GM19240 (cell line): Measurements from ENCODE around the gene GYS2.
"Not testable (repeated sequence)": the region's sequence is repeated elsewhere in the genome, so short reads cannot be mapped to it uniquely, and the experiment has no call there.

ENCODE experiments used
- DNase-seq: peaks from one replicate; pipeline ENCODE4 v3.0.0; 2011; ENCODE audit warnings: low spot score; ENCODE audit not compliant: insufficient read length

The GYS2 gene

DNA sequence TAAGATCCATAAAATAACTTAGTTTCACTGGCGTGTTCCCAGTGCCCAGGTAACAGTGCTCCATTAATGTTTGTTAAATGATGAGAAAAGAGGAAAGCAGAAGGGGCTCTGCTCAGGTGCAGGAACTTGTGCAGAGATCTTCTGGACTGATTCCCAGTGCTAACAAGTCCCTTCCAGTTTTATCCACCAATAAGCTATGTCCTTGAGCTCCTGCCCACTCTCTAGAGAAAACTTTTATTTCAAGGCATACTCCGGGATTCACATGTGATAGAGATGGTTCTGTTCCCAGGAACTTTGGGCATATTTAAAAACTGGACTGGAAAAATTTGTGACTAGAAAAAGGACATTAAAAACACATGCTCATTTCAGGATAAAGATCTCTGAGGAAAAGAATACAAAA, 1.9 kb downstream of the GYS2 start:
- no peak for DNase-seq

DNA sequence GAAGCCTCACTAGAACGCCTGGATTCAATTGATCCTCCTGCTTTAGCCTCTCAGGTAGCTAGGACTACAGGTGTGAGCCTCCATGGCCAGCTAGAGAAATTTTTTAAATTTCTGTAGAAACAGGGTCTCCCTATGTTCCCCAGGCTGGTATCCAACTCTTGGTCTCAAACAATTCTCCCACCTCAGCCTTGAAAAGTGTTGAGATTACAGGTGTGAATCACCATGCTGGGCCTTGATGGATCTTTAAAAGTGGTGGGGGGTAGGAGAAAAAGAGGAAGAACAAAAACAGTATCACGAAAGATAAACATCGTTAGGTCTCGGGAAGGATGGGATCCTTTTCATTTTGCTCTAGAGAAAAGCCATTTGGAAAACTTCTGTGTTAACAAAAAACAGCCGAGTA, 4.5 kb downstream of the GYS2 start:
- DNase-seq: no peak

DNA sequence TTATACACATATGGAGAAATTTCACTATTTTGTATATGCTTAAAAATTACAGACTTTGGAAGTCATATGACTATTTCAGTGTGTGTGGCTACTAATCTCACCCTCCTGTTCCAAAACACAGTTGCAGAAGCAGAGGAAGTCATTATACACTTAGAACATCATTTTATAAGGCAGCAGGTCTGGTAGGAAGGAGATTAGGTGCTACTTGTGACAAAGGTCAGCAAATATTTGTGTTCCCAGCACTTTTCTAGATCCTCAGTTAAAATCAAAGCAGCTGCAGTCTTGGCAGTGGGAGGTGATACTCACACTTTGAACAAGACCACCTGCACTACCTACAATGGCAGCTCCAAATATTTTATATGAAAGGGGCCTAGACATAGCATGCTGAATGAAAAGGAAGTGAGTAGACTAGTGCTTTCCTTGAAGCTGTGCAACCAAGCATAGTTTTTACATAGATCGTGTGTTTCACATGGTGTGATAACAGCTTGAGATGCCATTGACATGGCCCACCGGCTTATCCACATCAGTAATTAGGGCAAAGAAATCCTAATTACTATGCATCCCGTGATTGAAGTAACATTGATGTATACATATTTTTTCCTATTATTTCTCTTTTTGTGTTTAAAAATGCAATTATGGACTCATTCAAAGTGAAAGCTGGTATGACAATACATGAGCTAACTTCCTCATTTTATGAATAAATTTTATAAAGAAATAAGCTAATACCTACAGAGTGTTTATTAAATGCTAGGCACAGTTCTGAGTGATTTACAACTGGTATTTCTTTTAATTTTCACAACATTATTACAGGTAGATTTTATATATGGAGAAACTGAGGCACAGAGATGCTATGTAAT, 5.3 kb downstream of the GYS2 start:
- no peak for DNase-seq

DNA sequence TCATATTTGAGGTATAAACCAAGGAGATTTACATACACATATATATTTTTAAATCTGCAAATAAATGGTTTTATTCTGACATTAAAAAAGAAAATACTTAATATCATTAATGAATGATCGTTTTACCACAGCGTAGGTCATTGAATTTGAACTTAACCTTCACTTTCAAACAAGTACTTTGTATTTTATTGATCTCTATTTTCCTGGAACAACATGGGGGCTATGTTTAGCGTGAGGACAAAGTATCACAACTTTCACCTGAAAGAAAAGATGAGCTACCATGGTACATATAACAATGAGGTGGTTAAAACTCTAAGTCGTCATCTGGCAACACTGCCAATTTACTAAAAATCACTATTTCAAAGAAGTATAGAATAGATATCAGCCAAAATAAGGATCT, 6.0 kb downstream of the GYS2 start:
- no peak for DNase-seq

DNA sequence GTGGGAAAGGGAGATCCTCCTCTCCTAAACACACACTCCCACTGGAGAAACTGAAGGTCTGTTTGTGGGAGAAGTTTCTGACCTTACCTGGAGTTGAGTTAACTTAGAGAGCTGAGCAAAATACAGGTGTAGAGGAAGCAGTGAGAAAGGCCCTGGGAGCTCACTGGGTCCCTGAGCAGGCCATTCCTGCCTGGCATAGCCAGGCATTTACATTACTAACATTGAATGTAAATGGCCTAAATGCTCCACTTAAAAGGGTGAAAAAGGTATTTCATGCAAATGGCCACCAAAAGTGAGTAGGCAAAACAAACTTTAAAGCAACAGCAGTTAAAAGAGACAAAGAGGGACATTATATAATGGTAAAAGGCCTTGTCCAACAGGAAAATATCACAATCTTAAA, 9.3 kb downstream of the GYS2 start:
- DNase-seq: not testable (repeated sequence)

DNA sequence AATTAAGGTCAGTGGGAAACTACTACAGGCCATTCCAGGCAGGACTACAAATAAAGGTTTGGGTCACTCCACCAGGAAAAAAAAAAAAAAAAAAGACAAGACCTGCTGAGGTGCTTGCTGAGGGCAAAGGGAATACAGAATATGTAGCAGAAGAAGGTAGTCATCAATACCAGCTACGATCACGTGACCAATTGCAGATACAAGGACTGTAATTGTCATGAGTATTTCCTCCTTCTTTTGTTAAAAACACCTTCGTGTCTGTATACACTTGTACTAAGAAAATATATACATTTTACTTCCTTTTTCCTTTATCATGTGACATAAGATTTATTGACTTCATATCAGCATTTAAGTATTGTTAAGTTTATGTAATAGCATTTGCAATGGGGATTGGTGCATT, 19.2 kb downstream of the GYS2 start:
- DNase-seq: no peak

DNA sequence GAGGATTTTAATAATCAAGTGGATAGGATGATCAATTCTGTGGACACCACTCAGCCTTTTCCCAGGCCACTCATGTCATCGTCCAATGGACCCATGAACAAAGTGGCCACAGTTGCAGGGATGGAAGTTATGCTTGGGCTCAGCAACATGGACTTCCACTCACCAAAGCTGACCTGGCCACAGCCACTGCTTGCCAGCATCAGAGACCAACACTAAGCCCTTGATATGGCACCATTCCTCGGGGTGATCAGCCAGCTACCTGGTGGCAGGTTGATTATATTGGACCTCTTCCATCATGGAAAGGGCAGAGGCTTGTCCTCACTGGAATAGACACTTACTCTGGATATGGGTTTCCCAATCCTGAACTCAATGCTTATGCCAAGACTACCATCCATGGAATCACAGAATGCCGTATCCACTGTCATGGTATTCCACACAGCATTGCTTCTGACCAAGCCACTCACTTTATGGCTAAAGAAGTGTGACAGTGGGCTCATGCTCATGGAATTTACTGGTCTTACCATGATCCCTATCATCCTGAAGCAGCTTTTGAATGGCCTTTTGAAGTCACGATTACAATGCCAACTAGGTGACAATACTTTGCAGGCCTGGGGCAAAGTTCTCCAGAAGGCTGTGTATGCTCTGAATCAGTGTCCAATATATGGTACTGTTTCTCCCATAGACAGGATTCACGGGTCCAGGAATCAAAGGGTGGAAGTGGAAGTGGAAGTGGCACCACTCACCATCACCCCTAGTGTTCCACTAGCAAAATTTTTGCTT, 20.1 kb downstream of the GYS2 start:
- not testable (repeated sequence) for DNase-seq

DNA sequence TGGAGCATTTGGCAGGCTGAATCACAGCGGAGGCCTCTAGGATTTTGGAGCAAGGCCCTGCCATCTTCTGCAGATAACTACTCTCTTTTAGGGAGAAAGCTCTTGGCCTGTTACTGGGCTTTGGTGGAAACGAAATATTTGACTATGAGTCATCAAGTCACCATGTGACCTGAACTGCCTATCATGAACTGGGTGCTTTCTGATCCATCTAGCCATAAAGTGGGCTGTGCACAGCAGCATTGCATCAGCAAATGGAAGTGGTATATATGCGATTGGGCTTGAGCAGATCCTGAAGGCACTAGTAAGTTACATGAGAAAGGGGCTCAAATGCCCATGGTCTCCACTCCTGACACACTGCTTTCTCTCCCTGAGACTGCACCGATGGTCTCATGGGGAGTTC, 21.1 kb downstream of the GYS2 start:
- DNase-seq: no peak

DNA sequence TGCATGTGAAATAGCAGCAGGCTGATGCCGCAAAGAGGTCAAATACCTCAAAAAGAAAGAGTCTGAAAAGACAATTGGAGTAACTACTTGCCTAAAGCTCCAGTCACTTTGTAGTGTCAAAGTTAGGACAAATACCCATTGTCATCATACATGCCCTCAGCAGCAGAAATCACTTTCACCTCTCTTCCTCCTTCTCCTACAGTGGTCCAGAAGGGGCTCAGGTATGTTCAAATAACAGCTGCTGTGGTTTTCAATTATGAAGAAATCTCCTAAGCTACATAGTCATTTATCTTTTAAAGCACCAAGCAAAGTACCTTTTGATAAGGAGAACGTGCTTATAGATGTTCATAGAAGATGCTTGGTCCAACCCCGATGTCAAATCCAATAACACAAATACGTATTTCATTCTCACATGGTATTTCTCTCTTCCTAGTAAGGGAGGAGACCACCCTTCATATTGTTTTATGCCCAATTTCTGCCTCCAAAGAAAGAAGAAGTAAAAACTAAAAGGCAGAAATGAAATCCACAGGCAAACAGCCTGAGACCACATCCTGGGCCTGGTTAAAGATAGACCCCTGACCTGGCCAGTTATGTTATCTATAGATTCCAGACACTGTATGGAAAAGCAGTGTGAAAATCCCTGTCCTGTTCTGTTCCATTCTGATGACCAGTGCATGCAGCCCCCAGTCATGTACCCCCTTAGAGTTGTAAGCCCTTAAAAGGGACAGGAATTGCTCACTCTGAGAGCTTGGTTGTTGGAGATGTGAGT, 23.7 kb downstream of the GYS2 start:
- DNase-seq: no peak

DNA sequence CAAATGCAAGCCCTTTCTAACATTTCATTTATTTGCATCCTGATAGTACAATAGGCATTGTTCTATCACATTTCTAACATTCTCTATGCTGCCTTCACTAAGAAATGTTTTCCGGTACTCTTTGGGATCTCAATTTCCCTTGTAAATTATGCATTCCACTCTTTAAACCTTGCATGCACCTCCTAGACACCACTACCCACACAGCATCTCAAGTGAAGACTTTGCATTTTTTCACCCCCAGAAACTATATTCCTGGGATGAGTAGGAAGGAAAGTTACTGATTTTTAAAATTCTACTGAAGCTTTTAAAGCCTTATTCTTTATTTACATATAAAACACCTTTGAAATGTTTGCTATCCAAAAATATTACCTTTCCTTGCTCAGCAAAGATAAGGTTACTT, 27.1 kb downstream of the GYS2 start:
- DNase-seq: no peak

DNA sequence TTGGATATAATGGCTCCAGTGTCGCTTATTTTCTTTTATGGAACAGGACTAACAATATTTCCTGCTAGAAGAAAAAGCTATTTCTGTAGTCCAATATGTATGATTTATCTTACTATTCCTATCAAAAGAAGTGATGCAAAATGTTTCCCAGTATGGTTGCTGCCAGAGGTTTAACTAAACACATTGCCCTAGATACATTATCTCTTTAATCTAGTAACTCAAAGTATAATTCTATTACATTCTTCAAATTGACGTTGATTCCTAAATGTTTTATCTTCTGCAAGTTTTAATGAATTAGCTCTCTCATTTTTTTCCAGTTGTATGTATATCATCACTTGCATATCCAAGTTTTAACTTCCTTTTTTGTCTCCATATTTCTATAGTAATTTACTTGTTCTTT, 28.2 kb downstream of the GYS2 start:
- no peak for DNase-seq

DNA sequence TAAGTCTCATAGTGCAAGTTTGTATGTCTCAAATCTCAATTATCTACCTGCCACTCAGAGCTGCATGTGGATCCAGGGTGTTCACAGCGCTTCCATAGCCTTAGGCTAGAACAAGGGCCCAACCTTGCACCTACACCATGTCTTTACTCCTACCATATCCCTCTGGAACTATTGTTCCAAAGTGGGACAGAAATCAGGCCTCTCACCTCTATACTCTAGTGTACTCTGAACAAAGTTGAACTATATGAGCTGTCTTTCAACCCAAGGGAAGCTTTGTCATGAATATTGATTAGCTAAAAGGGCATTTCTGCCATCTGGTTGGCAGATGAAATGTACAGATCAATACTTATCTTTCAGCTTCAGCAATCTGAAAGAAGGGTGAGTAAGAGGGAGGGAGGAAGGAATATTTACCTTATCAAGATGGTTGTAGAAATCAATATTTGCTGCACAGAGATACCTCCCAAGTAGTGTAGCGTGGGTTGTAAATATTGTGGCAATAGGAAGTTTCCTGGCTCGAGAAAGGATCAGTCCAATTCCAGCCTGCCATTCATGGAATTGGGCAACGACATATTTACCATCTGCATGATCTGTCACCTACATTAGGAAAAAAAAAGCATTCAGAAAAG, 30.8 kb downstream of the GYS2 start:
- no peak for DNase-seq

DNA sequence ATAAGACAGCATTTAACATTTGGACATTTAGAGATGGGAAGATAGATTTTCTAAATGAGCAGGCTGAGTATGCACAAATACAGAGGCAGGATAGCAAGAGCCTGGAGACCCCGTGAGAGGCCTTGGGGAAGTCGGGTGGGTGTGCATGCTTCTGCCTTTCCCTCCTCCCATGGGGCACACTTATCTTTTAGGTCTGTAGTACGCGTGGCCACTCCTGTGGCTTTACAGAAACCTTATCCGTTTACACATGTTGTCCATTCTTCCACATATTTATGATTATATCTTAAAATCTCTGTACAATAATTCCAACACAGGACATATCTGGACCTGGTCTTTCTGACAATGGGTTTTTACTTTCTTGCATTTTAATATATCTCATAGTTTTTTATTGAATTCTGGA, 33.6 kb downstream of the GYS2 start:
- DNase-seq: no peak

DNA sequence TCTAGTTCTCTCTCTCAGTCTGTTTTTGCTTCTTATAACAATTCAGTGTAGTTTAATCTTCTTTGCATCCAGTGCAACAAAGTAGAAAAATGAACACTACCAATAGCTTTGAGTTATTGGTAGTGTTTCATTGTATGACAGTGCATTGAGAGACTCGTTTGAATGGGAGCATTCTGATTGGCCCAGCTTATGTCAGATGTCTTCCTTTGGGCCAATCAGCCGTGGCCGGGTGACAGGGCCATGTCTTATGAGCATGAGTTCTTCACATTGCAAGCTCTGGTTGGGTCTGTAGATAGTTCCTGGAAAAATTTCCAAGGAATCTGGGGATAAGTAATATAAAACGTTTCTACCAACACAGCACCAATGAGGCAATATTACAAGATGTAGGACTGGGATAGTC, 36.5 kb downstream of the GYS2 start:
- DNase-seq: no peak

DNA sequence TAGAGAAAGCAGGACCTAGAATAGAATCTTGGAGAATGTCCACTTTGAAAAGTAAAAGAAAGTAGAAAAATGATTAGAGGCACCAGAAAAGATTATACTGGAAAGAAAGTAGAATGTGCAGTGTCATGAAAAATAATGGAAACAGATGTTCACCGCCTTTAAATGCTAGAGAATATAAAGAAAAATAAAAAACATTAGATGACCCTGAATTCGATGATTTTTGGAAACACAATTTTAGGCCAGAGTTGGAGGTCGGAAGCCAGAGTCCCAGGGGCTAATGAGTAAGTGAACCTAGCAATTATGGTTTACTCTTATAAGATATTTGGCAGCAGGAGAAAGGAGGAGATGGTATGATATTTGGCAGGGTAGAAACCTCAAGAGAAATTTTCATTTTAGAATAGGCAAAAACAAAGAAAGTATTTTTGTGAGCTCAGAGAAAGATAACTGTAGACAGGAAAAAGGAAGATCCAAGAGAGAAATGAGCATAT, 37.7 kb downstream of the GYS2 start:
- DNase-seq: no peak

DNA sequence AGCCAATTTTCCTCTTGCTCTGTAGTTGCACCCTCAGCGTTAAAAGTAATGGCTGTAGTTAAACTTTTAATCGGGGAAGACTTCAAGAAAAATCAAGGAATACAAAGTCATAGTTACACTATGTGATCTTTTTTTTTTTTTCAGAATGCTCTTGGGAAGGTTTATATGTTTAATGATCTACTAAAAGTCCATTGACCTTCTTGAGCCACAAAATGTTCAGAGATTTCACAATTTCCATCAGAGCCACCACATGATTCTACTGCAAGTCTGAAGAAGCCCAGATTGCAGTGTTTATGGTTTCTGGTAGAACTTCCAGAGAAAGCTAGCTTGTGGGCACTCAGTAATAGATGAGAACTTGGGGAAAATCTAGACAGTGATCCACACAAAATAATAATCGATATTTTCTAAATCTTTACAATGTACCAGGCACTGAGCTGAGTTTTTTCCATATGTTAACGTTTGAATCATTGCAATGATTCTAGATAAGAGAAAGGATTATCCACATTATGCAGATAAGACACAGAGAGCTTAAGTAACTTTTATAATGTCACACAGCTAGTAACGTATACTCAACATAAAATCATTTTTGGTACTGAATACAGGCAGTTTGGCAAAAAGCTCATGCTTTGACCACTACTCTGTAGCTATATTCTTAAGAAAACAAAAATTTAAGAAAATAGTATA, 38.3 kb downstream of the GYS2 start:
- no peak for DNase-seq

DNA sequence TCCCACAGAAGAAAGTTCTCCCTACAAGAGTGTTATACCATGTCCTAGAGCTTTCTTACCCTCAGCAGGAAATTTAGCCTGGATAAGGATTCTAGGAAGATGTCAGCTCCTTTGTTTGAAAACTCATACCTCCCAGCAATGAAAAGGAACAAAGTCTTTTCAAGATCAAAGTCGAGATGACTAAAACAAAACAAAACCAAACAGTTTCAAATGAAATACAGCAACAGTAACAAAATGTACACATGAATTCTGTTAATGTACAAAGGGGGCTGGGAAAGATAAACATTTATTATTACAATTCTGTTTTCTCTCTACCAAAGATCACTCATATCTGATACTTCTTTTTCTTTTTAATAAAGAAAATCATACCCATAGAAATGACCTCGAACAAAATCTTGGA, 41.8 kb downstream of the GYS2 start:
- no peak for DNase-seq

DNA sequence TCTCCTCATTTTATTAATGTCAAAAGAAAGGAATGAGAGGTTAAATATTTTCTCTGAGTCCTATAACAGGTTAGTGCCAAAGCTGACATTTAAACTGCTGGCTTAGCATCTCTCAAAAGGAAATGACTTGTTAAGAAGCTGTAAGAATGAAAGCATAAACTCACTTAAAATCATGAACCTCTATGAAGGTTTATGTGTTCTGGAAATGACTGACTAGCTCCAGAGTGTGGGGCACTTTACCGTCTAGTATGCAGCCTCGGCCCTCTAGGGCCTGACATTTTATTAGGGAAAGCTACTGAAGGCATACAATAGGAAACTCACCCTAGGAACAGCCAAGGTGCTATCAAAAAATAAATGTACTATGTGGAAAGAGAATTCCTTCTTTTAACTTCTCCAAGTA, 43.5 kb downstream of the GYS2 start:
- DNase-seq: no peak

DNA sequence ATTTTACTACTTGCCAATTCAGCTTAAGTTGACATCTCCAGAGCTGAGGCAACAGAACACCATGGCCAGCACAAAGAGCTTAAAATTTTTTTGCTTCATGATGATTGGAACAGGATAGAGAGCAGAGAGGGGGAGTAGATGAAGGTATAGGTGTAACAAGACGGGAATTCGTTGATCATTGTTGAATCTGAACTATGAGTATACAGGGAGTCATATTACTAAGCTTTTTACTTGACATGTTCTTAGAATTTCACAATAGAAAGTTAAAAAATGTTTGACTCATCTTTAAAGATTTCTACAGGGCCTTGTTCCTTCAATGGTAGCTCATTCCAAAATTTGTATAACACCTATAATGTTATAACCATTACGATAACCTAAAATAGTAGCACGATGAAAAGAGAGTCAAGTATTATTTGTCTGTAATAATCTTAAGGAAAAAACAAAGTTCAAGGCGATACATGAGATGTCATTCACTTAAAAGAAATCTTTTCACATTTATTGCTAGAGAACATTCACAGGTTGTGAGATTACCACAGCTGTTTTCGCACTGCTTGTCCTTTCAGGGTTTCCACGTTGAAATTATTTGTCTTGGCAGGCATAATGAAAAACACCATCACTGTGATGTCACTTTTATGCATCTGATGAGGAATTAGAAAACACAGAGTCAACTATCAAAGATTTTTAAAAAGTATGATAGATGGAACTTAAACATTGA, 44.6 kb downstream of the GYS2 start:
- DNase-seq: no peak

DNA sequence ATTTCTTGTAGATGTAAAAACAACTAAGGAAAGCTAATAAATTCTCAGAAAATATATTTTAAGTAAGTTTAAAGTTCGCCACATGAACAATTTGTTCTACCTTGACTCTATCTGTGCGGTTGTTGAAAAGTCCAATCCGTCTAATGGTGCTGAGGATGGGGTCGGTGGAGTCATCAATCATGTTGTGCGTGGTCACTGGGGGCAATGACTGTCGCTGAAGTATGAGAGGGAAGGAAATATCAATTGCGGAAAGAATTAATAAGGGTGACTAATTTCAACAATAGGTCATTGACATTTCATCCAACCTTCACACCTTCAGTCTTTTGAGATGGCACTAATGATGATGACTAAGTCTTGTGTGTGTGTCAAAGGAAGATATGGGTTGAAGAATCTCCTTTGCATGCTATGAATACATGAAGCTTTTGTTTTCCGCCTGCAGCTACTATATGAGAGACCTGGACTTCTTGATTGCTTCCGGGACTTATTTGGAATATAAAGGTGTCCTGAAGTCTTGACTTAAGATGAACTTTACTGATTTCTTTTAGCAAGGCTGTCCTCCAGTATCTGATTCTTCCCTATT, 46.5 kb downstream of the GYS2 start:
- DNase-seq: no peak
